K562 (cell line): ENCODE data around the gene NRG3. TPM values are rescaled to one million over a fixed set of nuclear protein-coding genes. Genes with fewer than 3 reads are reported as not detected.

Experiments used
- ATAC-seq: fragments of 200-7000 bp; cut with Tn5 transposase; 3 replicates; pipeline ENCODE4 v1.9.1; 2020; ENCODE audit warnings: moderate library complexity
- BruUV-seq: library from RNA; stranded (reverse); fragments of 400-500 nt; replicated peaks from 2 replicates; lab custom pipeline; 2021; lab: Mats Ljungman, UMichigan
- CTCF ChIA-PET: fragments of 300-600 bp; formaldehyde crosslinking; extraction: SDS; loops from one replicate; lab custom pipeline; 2021; ENCODE audit warnings: low intra/inter-chr PET ratio; lab: Yijun Ruan, JAX
- POLR2A ChIA-PET: fragments of 300-600, 350-650 bp; sonication (Branson Sonifier 250); formaldehyde crosslinking; extraction: SDS; loops from one replicate; lab custom pipeline; 2021; ENCODE audit warnings: antibody characterized with exemption, inconsistent platforms; lab: Yijun Ruan, JAX
- DNase-seq, 4 experiments: peaks; one replicate each; pipeline versions ENCODE4 v3.0.0 to v3.0.0-alpha.2; 2011 to 2018; ENCODE audit warnings: low spot score in 3 of 4, mixed read lengths in 3 of 4; ENCODE audit errors: extremely low read depth in 1 of 4
- FAIRE-seq: peaks from 2 replicates; lab custom pipeline; 2011; peaks lifted over from hg19 to GRCh38; lab: Jason Lieb, UNC
- H2AFZ ChIP-seq: 2 replicates; pipeline ENCODE4 v1.6.0; 2011; ENCODE audit warnings: low read depth, low read length, control low read depth, inconsistent platforms
- H3K27ac ChIP-seq: fragments of 200-600 bp; 3 replicates; pipeline ENCODE4 v1.8.0; 2011; ENCODE audit warnings: low read depth, mild to moderate bottlenecking, control low read depth, inconsistent platforms, low read length, moderate library complexity, mixed read lengths; ENCODE audit errors: extremely low read depth
- H3K27me3 ChIP-seq, 2 experiments: fragments of 300-600 bp in 1 of 2; 2 replicates in 1 of 2; 3 replicates in 1 of 2; pipeline versions ENCODE4 v1.6.0 to v1.8.0; 2011; ENCODE audit warnings: inconsistent platforms in 2 of 2, low read length in 2 of 2, mild to moderate bottlenecking in 1 of 2, mixed read lengths in 1 of 2, moderate library complexity in 1 of 2; ENCODE audit not compliant: control insufficient read depth in 2 of 2, insufficient read depth in 2 of 2
- H3K36me3 ChIP-seq: fragments of 300-600 bp; 3 replicates; pipeline ENCODE4 v1.8.0; 2011; ENCODE audit warnings: mild to moderate bottlenecking, low read length, inconsistent platforms; ENCODE audit not compliant: control insufficient read depth, insufficient read depth
- H3K4me1 ChIP-seq, 2 experiments: fragments of 200-600 bp in 1 of 2; replicated peaks in 1 of 2; 2 replicates in 1 of 2; 3 replicates in 1 of 2; pipeline versions ENCODE4 v1.5.1 to v1.8.0; 2011; ENCODE audit warnings: inconsistent platforms in 2 of 2, low read length in 2 of 2, mild to moderate bottlenecking in 1 of 2, mixed read lengths in 1 of 2, moderate library complexity in 1 of 2; ENCODE audit not compliant: control insufficient read depth in 2 of 2, insufficient read depth in 2 of 2
- H3K4me2 ChIP-seq: 2 replicates; pipeline ENCODE4 v1.6.1; 2011; ENCODE audit warnings: low read length, control low read depth, inconsistent platforms, mixed read lengths; ENCODE audit not compliant: insufficient read depth
- H3K4me3 ChIP-seq: fragments of 200-600 bp; sonication (generic), shearing (Covaris generic); 2 replicates; pipeline ENCODE4 v1.5.1; 2016; ENCODE audit warnings: control low read depth, inconsistent platforms
- H3K79me2 ChIP-seq: fragments of 200-600 bp; 3 replicates; pipeline ENCODE4 v1.8.0; 2011; ENCODE audit warnings: low read length, inconsistent platforms; ENCODE audit not compliant: control insufficient read depth, insufficient read depth
- H3K9ac ChIP-seq, 2 experiments: 2 replicates each; pipeline versions ENCODE4 v1.6.0 to v1.6.1; 2011; ENCODE audit warnings: low read depth in 2 of 2, low read length in 2 of 2, control low read depth in 1 of 2, inconsistent platforms in 1 of 2, mild to moderate bottlenecking in 1 of 2, mixed read lengths in 1 of 2; ENCODE audit not compliant: insufficient read depth in 1 of 2
- H3K9me1 ChIP-seq: one replicate; pipeline ENCODE4 v1.6.0; 2011; ENCODE audit warnings: inconsistent platforms, mild to moderate bottlenecking, low read length, moderate library complexity; ENCODE audit not compliant: control insufficient read depth, insufficient read depth
- H3K9me3 ChIP-seq: replicated peaks from 2 replicates; pipeline ENCODE4 v1.5.1; 2011; ENCODE audit warnings: low read depth, low read length, inconsistent platforms; ENCODE audit not compliant: control insufficient read depth, insufficient read depth
- H4K20me1 ChIP-seq: replicated peaks from 2 replicates; pipeline ENCODE4 v1.6.1; 2011; ENCODE audit warnings: low read length, inconsistent platforms, mixed read lengths; ENCODE audit not compliant: control insufficient read depth, insufficient read depth
- JUND ChIP-seq, 2 experiments: IDR thresholded peaks; 2 replicates in 1 of 2; 3 replicates in 1 of 2; pipeline ENCODE4 v1.6.1; 2011; ENCODE audit warnings: borderline replicate concordance in 2 of 2, low read depth in 2 of 2, low read length in 2 of 2, improper control_type of control experiment in 1 of 2, missing biosample characterization in 1 of 2, missing genetic modification characterization in 1 of 2, missing genetic modification reagents in 1 of 2
- U2AF1 ChIP-seq: fragments of 200-400 bp; formaldehyde crosslinking; optimal IDR thresholded peaks from 2 replicates; pipeline ENCODE3; 2017; ENCODE audit warnings: mild to moderate bottlenecking, low read depth, low read length, moderate library complexity
- ZNF431 ChIP-seq: sonication (generic); formaldehyde crosslinking; IDR thresholded peaks from 2 replicates; pipeline ENCODE4 v1.8.0; 2022; ENCODE audit warnings: mild to moderate bottlenecking, missing genetic modification reagents
- WGBS: fragments of 100-300 bp; shearing (Covaris generic); methylation state at CpG from one replicate; pipeline ENCODE4 v1.1.6; 2016; ENCODE audit warnings: low coverage, mixed read lengths; ENCODE audit not compliant: insufficient coverage; ENCODE audit errors: missing lambda C conversion rate; 5-methylcytosine and 5-hydroxymethylcytosine counted together
- in situ Hi-C: fragments of 300-500 bp; cut with MboI; formaldehyde crosslinking; loops from 4 replicates; pipeline ENCODE4 v1.15.0; 2018; ENCODE audit warnings: inconsistent platforms, mixed read lengths
- intact Hi-C: fragments of 100-400 bp; cut with micrococcal nuclease; formaldehyde crosslinking; loops from 2 replicates; pipeline ENCODE4 v1.14.2; 2022
- polyA plus RNA-seq, 8 experiments: library from polyadenylated mRNA; depleted of rRNA in 4 of 8; stranded (reverse) in 5 of 8; unstranded in 3 of 8; fragments of >200 nt; fragmentation: Nextera tagmentation in 2 of 8; fragmentation: Illumina TruSeq in 1 of 8; extraction: Ambion mirVana in 2 of 8; extraction: Trizol in 1 of 8; gene quantifications; 2 replicates each; pipeline versions ENCODE4 v1.2.1 to v1.2.3, GENCODE V29; 2011 to 2014; ENCODE audit warnings: inconsistent platforms in 1 of 8, missing spikeins in 1 of 8
- total RNA-seq, 7 experiments: library from RNA; depleted of rRNA in 6 of 7; stranded (reverse); fragments of >200 nt in 6 of 7; fragmentation: Illumina TruSeq in 2 of 7; extraction: Trizol in 2 of 7; gene quantifications; 2 replicates each; pipeline versions ENCODE4 v1.2.1 to v1.2.3, GENCODE V29; 2011 to 2021; ENCODE audit warnings: low replicate concordance in 1 of 7
- TF ChIP-seq, protein P1 (sequence below): fragments of 200-800 bp; sonication (Bioruptor generic); IDR thresholded peaks from 2 replicates; pipeline ENCODE4 v1.6.1; 2017; ENCODE audit warnings: missing genetic modification characterization, missing compliant biosample characterization
- TF ChIP-seq, protein P2 (sequence below): fragments of 450-650 bp; IDR thresholded peaks from 2 replicates; pipeline ENCODE4 v1.6.1; 2016; ENCODE audit warnings: antibody characterized with exemption

The NRG3 gene
- total and polyA plus RNA-seq, 9 of the 15 experiments (the other 6 are each of a cell fraction or from before 2014, with no cell fraction given): not detected

GRCh38 chr10:81876253-81877077 is 1.5 kb downstream of the NRG3 start (continued):
- TF ChIP-seq, protein P1, sequence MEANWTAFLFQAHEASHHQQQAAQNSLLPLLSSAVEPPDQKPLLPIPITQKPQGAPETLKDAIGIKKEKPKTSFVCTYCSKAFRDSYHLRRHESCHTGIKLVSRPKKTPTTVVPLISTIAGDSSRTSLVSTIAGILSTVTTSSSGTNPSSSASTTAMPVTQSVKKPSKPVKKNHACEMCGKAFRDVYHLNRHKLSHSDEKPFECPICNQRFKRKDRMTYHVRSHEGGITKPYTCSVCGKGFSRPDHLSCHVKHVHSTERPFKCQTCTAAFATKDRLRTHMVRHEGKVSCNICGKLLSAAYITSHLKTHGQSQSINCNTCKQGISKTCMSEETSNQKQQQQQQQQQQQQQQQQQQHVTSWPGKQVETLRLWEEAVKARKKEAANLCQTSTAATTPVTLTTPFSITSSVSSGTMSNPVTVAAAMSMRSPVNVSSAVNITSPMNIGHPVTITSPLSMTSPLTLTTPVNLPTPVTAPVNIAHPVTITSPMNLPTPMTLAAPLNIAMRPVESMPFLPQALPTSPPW (CRISPR knock-in tag): no peak
- TF ChIP-seq JUND (IDR thresholded peaks at IDR 0.05; ENCODE audit: borderline replicate concordance, low read depth, low read length) (no peak), JUND (tag; IDR thresholded peaks at IDR 0.05; ENCODE audit: borderline replicate concordance, low read depth, low read length) (no peak)

DNA sequence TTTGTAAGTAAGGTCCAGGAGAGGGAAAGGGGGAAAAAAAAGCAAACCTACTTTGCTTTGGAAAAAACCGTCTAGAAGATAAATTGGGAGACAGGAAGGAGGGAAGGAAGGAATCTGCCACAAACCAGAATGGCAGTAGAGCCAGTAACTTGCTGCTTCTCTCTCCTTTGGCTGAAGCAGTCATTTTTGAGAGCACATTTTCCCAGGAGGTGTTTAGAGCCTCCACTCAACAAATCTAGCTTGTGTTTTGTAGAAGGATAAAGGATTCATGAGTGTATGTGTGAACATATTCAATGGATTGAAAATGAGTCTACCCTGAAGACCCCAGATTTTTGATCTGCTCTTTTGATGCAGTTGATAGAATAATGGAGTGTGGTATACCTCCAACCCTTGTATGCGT is 2.6 kb downstream of the NRG3 start:
- H3K27ac ChIP-seq: no peak overlapping the region
- H3K36me3 ChIP-seq: no peaks in the 10 kb centered on the region
- no peaks in the 10 kb centered on the region for H4K20me1 ChIP-seq
- peaks cover 2% of the 10 kb centered on the region; the same call in 1 of the 2 replicates for H3K9me3 ChIP-seq
- no peak overlapping the region for H3K9ac ChIP-seq
- intact Hi-C loops: no loop called here
- TF ChIP-seq, protein P2, sequence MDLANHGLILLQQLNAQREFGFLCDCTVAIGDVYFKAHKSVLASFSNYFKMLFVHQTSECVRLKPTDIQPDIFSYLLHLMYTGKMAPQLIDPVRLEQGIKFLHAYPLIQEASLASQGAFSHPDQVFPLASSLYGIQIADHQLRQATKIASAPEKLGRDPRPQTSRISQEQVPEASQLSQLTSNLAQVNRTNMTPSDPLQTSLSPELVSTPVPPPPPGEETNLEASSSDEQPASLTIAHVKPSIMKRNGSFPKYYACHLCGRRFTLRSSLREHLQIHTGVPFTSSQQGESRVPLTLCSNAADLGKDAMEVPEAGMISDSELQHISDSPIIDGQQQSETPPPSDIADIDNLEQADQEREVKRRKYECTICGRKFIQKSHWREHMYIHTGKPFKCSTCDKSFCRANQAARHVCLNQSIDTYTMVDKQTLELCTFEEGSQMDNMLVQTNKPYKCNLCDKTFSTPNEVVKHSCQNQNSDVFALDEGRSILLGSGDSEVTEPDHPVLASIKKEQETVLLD: no peak
- TF ChIP-seq U2AF1: no peak
- TF ChIP-seq ZNF431 (CRISPR knock-in tag): no peak
- 0% methylated on average over 2 of the region's 2 CpGs for WGBS
- ATAC-seq: no peak
- no peaks in the 10 kb centered on the region for H3K4me1 ChIP-seq
- H3K4me2 ChIP-seq: no peak overlapping the region
- in situ Hi-C loops: no loop called here
- CTCF ChIA-PET: no interaction called here
- no peak overlapping the region for H2AFZ ChIP-seq
- POLR2A ChIA-PET: no interaction called here
- FAIRE-seq: no peak
- no peak overlapping the region for H3K4me3 ChIP-seq
- no TSS peak for BruUV-seq
- no peak for DNase-seq
- no peaks in the 10 kb centered on the region for H3K27me3 ChIP-seq
- no peaks in the 10 kb centered on the region for H3K79me2 ChIP-seq
- H3K9me1 ChIP-seq: no peaks in the 10 kb centered on the region
